HepG2 (cell line): ENCODE measurements around the gene EIF4G1. TPM values are rescaled to one million over a fixed set of nuclear protein-coding genes. Genes with fewer than 3 reads are reported as not detected.

ENCODE experiments used
- CC2D1A ChIP-seq: sonication (generic); formaldehyde crosslinking; IDR thresholded peaks from 2 replicates; pipeline ENCODE4 v1.8.1; 2023; ENCODE audit warnings: mild to moderate bottlenecking, missing genetic modification reagents
- DNMT3B ChIP-seq: conservative IDR thresholded peaks from 2 replicates; pipeline ENCODE4 v1.6.1; 2016; ENCODE audit warnings: missing biosample characterization, control low read depth
- EP300 ChIP-seq, 3 experiments: sonication (generic) in 1 of 3; formaldehyde crosslinking in 1 of 3; IDR thresholded peaks; 2 replicates each; pipeline versions ENCODE4 v1.5.1 to v1.6.1; 2011 to 2020; ENCODE audit warnings: low read depth in 2 of 3, low read length in 2 of 3, borderline replicate concordance in 1 of 3, improper control_type of control experiment in 1 of 3, mild to moderate bottlenecking in 1 of 3, missing genetic modification reagents in 1 of 3, moderate library complexity in 1 of 3
- FOXA3 ChIP-seq: IDR thresholded peaks from 2 replicates; pipeline ENCODE4 v1.6.1; 2016; ENCODE audit warnings: missing genetic modification reagents, missing compliant biosample characterization
- GFI1 ChIP-seq: sonication (generic); formaldehyde crosslinking; IDR thresholded peaks from 2 replicates; pipeline ENCODE4 v1.5.0; 2020; ENCODE audit warnings: missing genetic modification reagents, mild to moderate bottlenecking, borderline replicate concordance
- KDM2A ChIP-seq: sonication (generic); formaldehyde crosslinking; IDR thresholded peaks from 2 replicates; pipeline ENCODE4 v1.4.0; 2020; ENCODE audit warnings: low read depth, missing genetic modification reagents, borderline replicate concordance
- MAF1 ChIP-seq: sonication (generic); formaldehyde crosslinking; IDR thresholded peaks from 2 replicates; pipeline ENCODE4 v1.5.0; 2020; ENCODE audit warnings: missing genetic modification reagents, borderline replicate concordance
- MLLT10 ChIP-seq: sonication (generic); formaldehyde crosslinking; IDR thresholded peaks from 2 replicates; pipeline ENCODE4 v1.4.0; 2020; ENCODE audit warnings: missing genetic modification reagents
- MTF1 ChIP-seq: sonication (generic); formaldehyde crosslinking; IDR thresholded peaks from 2 replicates; pipeline ENCODE4 v1.5.0; 2020; ENCODE audit warnings: missing genetic modification reagents
- PBX2 ChIP-seq: IDR thresholded peaks from 2 replicates; pipeline ENCODE4 v1.6.1; 2016; ENCODE audit warnings: control low read depth
- SALL2 ChIP-seq: sonication (generic); formaldehyde crosslinking; IDR thresholded peaks from 2 replicates; pipeline ENCODE4 v1.8.1; 2023; ENCODE audit warnings: mild to moderate bottlenecking, missing genetic modification reagents, inconsistent platforms
- SATB2 ChIP-seq: sonication (generic); formaldehyde crosslinking; IDR thresholded peaks from 2 replicates; pipeline ENCODE4 v1.5.0; 2020; ENCODE audit warnings: missing genetic modification reagents
- SETDB1 ChIP-seq: sonication (generic); formaldehyde crosslinking; IDR thresholded peaks from 2 replicates; pipeline ENCODE4 v1.5.1; 2020; ENCODE audit warnings: missing genetic modification reagents, mild to moderate bottlenecking, borderline replicate concordance
- SRSF9 ChIP-seq: fragments of 200-400 bp; formaldehyde crosslinking; IDR thresholded peaks from 2 replicates; pipeline ENCODE4 v1.6.1; 2018; ENCODE audit warnings: borderline replicate concordance, mild to moderate bottlenecking, low read depth, low read length; ENCODE audit not compliant: insufficient read depth, poor library complexity, severe bottlenecking
- TBX3 ChIP-seq: fragments of 450-650 bp; IDR thresholded peaks from 2 replicates; pipeline ENCODE4 v1.6.1; 2017; ENCODE audit warnings: antibody characterized with exemption, mild to moderate bottlenecking, inconsistent platforms, borderline replicate concordance
- XBP1 ChIP-seq: sonication (generic); formaldehyde crosslinking; IDR thresholded peaks from 2 replicates; pipeline ENCODE4 v1.5.0; 2020; ENCODE audit warnings: missing genetic modification reagents
- ZBTB3 ChIP-seq: sonication (generic); formaldehyde crosslinking; IDR thresholded peaks from 2 replicates; pipeline ENCODE4 v1.4.0; 2020; ENCODE audit warnings: low read depth, mild to moderate bottlenecking, moderate library complexity, missing genetic modification reagents, borderline replicate concordance
- ZC3H13 ChIP-seq: sonication (generic); formaldehyde crosslinking; IDR thresholded peaks from 2 replicates; pipeline ENCODE4 v1.8.1; 2023; ENCODE audit warnings: mild to moderate bottlenecking, missing genetic modification reagents, moderate library complexity
- ZNF230 ChIP-seq: sonication (generic); formaldehyde crosslinking; IDR thresholded peaks from 2 replicates; pipeline ENCODE4 v1.4.0; 2020; ENCODE audit warnings: mild to moderate bottlenecking, missing genetic modification reagents
- ZNF331 ChIP-seq: sonication (generic); formaldehyde crosslinking; IDR thresholded peaks from 2 replicates; pipeline ENCODE4 v1.4.0; 2020; ENCODE audit warnings: missing genetic modification reagents
- ZNF616 ChIP-seq: sonication (generic); formaldehyde crosslinking; IDR thresholded peaks from 2 replicates; pipeline ENCODE4 v1.5.0; 2020; ENCODE audit warnings: low read depth, mild to moderate bottlenecking, missing genetic modification reagents
- ZNF703 ChIP-seq: sonication (generic); formaldehyde crosslinking; IDR thresholded peaks from 2 replicates; pipeline ENCODE4 v1.5.1; 2020; ENCODE audit warnings: missing genetic modification reagents, mild to moderate bottlenecking, moderate library complexity, borderline replicate concordance
- ZNF790 ChIP-seq: sonication (generic); formaldehyde crosslinking; IDR thresholded peaks from 2 replicates; pipeline ENCODE4 v1.8.0; 2022; ENCODE audit warnings: missing genetic modification reagents, mild to moderate bottlenecking, borderline replicate concordance
- ZSCAN20 ChIP-seq: sonication (generic); formaldehyde crosslinking; IDR thresholded peaks from 2 replicates; pipeline ENCODE4 v1.4.0; 2020; ENCODE audit warnings: missing genetic modification reagents, mild to moderate bottlenecking, borderline replicate concordance
- ZSCAN22 ChIP-seq: sonication (generic); formaldehyde crosslinking; IDR thresholded peaks from 2 replicates; pipeline ENCODE4 v1.4.0; 2020; ENCODE audit warnings: mild to moderate bottlenecking, missing genetic modification reagents
- polyA plus RNA-seq, 8 experiments: library from polyadenylated mRNA; depleted of rRNA in 3 of 8; stranded (reverse) in 7 of 8; unstranded in 1 of 8; fragments of >200 nt; fragmentation: Illumina TruSeq in 4 of 8; extraction: Trizol in 4 of 8; gene quantifications; 2 replicates each; pipeline versions ENCODE4 v1.2.1 to v1.2.3, GENCODE V29; 2011 to 2016; ENCODE audit warnings: low read depth in 4 of 8, missing spikeins in 1 of 8, mixed read lengths in 1 of 8; ENCODE audit not compliant: insufficient read depth in 1 of 8
- total RNA-seq, 5 experiments: library from RNA; depleted of rRNA; stranded (reverse); fragments of >200 nt; fragmentation: Illumina TruSeq; extraction: Trizol; gene quantifications; 2 replicates each; pipeline ENCODE4 v1.2.3, GENCODE V29; 2016; ENCODE audit warnings: low read depth in 1 of 5
- TF ChIP-seq, protein P1 (sequence below): sonication (generic); formaldehyde crosslinking; IDR thresholded peaks from 2 replicates; pipeline ENCODE4 v1.4.0; 2020; ENCODE audit warnings: low read depth, mild to moderate bottlenecking, missing genetic modification reagents
- TF ChIP-seq, protein P2 (sequence below): IDR thresholded peaks from 2 replicates; pipeline ENCODE4 v1.6.1; 2016; ENCODE audit warnings: mild to moderate bottlenecking, missing biosample characterization, missing genetic modification reagents

Gene EIF4G1
- total and polyA plus RNA-seq, 2 of the 13 experiments (the other 11 are each of a cell fraction or from before 2014, with no cell fraction given): 208 to 213 TPM

DNA sequence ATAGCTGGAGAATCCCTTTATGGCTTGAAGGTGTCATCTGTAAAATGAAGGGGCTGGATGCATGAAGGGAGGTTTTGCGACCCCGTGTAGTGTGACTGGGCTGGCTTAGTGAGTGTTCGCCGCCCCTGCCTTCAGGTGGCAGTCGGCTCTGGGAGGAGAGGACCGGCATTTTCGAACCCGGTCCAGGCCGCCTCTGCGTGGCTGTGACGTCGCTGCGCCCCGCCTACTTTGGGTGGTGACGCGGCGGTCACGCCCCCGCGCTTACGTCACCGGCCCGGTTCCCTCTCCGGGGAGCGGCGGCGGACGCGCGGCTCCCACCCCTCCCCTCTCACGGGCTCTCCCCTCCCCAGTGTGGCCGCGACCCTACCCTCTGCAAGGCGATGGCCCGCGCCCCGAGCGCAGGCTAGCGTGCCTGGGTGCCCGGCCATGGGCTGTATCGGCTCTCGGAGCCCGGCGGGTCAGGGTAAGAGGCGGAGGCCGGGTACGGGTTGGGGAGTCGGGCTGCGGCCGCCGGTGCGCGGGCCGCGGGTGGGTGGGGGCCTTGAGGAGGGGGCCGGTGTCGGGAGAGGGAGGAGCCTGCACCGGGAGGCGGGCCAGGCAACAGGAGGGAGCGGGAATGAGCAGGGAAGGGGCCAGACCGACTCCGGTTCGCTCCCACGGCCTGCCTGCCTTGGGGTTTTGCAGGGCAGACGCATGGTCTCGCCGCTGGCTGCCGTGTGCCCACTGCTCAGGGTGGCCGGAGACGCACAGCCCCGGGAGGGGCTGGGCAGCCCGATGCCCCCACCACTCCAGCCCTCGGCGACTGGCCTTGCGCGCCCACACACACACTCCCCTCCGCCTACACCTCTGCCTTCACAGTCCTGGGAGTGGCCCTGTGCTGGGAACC is 21.5 kb downstream of the EIF4G1 start (continued):
- TF ChIP-seq CC2D1A (CRISPR knock-in tag) (no peak), MTF1 (CRISPR knock-in tag) (no peak), SATB2 (CRISPR knock-in tag) (no peak), ZBTB3 (CRISPR knock-in tag) (0 out of 2 replicates have a peak, but pooled peaks have one; percentile 50), MLLT10 (CRISPR knock-in tag) (no peak), MAF1 (no peak), ZSCAN22 (CRISPR knock-in tag) (no peak), ZSCAN20 (CRISPR knock-in tag) (no peak), GFI1 (no peak), TBX3 (no peak), XBP1 (CRISPR knock-in tag) (no peak), KDM2A (CRISPR knock-in tag) (peak; percentile 100), ZNF616 (CRISPR knock-in tag) (0 out of 2 replicates have a peak, but pooled peaks have one; percentile 42), SALL2 (CRISPR knock-in tag) (no peak), ZNF230 (CRISPR knock-in tag) (no peak), EP300 (IDR thresholded peaks at IDR 0.05; ENCODE audit: low read depth in 2 of 2, low read length in 2 of 2) (no peak; a peak in 1 of 4 replicates), EP300 (CRISPR knock-in tag; IDR thresholded peaks at IDR 0.05; ENCODE audit: borderline replicate concordance) (no peak; the same call in 1 of the 2 replicates), FOXA3 (CRISPR knock-in tag) (peak; percentile 28; the same call in 1 of the 2 replicates), SRSF9 (no peak), DNMT3B (CRISPR knock-in tag) (no peak), ZNF331 (CRISPR knock-in tag) (0 out of 2 replicates have a peak, but pooled peaks have one; percentile 26), PBX2 (CRISPR knock-in tag) (no peak), SETDB1 (CRISPR knock-in tag) (no peak), ZC3H13 (CRISPR knock-in tag) (peak; percentile 81), ZNF790 (CRISPR knock-in tag) (0 out of 2 replicates have a peak, but pooled peaks have one; percentile 28), ZNF703 (CRISPR knock-in tag) (no peak)
- TF ChIP-seq, protein P1, sequence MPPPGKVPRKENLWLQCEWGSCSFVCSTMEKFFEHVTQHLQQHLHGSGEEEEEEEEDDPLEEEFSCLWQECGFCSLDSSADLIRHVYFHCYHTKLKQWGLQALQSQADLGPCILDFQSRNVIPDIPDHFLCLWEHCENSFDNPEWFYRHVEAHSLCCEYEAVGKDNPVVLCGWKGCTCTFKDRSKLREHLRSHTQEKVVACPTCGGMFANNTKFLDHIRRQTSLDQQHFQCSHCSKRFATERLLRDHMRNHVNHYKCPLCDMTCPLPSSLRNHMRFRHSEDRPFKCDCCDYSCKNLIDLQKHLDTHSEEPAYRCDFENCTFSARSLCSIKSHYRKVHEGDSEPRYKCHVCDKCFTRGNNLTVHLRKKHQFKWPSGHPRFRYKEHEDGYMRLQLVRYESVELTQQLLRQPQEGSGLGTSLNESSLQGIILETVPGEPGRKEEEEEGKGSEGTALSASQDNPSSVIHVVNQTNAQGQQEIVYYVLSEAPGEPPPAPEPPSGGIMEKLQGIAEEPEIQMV (CRISPR knock-in tag): peak; percentile 27; the same call in 1 of the 2 replicates
- TF ChIP-seq, protein P2, sequence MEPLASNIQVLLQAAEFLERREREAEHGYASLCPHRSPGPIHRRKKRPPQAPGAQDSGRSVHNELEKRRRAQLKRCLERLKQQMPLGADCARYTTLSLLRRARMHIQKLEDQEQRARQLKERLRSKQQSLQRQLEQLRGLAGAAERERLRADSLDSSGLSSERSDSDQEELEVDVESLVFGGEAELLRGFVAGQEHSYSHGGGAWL (CRISPR knock-in tag): 0 out of 2 replicates have a peak, but pooled peaks have one; percentile 24
